ENCODE data around the gene ACVR2B.
A peak's percentile ranks its signal among the peaks of the same experiment; 100 is the strongest.

ACVR2B gene

DNA sequence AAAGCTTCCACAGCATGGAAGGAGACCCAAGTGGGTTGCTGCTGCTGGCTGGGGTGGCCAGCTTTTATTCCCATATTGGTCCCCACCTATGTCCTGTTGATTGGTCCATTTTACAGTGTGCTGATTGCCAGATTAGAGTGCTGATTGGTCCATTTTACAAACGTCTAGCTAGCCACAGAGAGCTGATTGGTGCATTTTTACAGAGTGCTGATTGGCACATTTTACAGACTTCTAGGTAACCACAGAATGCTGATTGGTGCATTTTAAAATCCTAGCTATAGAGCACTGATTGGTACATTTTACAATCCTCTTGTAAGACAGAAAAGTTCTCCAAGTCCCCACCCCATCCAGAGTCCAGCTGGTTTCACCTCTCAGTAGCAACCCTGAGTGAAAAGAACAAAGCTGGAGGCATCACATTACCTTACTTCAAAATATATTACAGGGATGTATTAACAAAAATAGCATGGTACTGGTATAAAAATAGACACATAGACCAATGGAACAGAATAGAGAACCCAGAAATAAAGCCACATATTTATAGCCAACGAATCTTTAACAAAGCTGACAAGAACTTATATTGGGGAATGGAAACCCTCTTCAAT, 7.5 kb upstream of the ACVR2B start:
- Histone ChIP-seq H3K4me1 (no peaks in the 10 kb centered on the region), H3K9me3 (no peaks in the 10 kb centered on the region), H3K4me3 (ENCODE audit: low read depth, low read length) (no peak overlapping the region), H3K27me3 (no peaks in the 10 kb centered on the region), H3K36me3 (no peaks in the 10 kb centered on the region)
- DNase-seq, result no peak
- TF ChIP-seq, protein P1, sequence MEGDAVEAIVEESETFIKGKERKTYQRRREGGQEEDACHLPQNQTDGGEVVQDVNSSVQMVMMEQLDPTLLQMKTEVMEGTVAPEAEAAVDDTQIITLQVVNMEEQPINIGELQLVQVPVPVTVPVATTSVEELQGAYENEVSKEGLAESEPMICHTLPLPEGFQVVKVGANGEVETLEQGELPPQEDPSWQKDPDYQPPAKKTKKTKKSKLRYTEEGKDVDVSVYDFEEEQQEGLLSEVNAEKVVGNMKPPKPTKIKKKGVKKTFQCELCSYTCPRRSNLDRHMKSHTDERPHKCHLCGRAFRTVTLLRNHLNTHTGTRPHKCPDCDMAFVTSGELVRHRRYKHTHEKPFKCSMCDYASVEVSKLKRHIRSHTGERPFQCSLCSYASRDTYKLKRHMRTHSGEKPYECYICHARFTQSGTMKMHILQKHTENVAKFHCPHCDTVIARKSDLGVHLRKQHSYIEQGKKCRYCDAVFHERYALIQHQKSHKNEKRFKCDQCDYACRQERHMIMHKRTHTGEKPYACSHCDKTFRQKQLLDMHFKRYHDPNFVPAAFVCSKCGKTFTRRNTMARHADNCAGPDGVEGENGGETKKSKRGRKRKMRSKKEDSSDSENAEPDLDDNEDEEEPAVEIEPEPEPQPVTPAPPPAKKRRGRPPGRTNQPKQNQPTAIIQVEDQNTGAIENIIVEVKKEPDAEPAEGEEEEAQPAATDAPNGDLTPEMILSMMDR (IDR thresholded peaks at IDR 0.05; ENCODE audit: low read depth, low read length), result no peak

DNA sequence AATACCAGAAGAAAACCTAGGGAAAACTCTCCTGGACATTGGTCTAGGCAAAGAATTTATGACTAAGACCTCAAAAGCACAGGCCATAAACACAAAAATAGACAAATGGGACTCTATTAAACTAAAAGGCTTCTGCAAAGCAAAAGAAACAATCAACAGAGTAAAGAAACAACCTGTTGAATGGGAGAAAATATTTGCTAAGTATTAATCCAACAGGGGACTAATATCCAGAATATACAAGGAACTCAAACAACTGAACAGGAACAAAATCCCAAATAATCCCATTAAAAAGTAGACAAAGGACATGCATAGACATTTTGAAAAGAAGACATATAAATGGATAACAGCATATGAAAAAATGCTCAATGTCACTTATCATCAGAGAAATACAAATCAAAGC, 6.9 kb upstream of the ACVR2B start:
- DNase-seq, result no peak
- Histone ChIP-seq H3K4me1 (no peaks in the 10 kb centered on the region), H3K27me3 (no peaks in the 10 kb centered on the region), H3K4me3 (ENCODE audit: low read depth, low read length) (no peak overlapping the region), H3K36me3 (no peaks in the 10 kb centered on the region), H3K9me3 (no peaks in the 10 kb centered on the region)
- TF ChIP-seq, protein P1 (IDR thresholded peaks at IDR 0.05; ENCODE audit: low read depth, low read length), result no peak

DNA sequence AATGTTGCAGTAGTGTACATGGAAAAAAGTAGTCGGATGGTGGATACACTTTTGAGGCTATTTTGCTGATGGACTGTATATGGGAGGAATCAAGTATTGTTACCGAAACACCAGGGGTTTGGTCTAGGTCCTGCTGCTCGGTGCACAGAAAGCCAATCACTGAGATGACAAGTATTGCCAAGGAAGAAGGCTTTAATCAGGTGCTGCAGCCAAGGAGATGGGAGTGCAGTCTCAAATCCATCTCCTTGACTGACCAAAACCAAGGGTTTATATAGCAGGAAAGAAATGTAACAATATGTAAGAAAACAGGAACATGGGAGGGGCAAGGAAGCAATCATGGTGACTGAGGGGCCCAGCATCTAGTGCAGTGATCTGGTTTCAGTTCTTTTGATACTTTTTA, 2.8 kb upstream of the ACVR2B start:
- Histone ChIP-seq H3K9me3 (no peaks in the 10 kb centered on the region), H3K4me3 (ENCODE audit: low read depth, low read length) (no peak overlapping the region), H3K36me3 (no peaks in the 10 kb centered on the region), H3K4me1 (peaks cover 6% of the 10 kb centered on the region; the same call in 1 of the 2 replicates), H3K27me3 (no peaks in the 10 kb centered on the region)
- TF ChIP-seq, protein P1 (IDR thresholded peaks at IDR 0.05; ENCODE audit: low read depth, low read length), result no peak
- DNase-seq, result no peak

DNA sequence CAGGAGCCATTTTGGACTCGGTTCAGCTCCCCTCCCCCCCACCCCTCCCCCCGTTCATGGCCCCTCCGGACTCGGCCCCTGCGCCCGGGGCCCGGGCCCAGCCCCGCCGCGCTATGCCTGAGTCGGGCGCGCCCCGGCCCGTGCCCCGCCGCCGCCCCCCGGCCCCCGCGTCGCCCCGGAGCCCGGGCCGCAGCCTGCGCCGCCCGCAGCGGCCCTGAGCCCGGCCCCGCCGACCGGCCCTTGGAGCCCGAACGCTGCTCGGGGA, 155 bp downstream of the ACVR2B start:
- H3K4me3 ChIP-seq (ENCODE audit: low read depth, low read length), result peak overlapping the region; percentile 75

DNA sequence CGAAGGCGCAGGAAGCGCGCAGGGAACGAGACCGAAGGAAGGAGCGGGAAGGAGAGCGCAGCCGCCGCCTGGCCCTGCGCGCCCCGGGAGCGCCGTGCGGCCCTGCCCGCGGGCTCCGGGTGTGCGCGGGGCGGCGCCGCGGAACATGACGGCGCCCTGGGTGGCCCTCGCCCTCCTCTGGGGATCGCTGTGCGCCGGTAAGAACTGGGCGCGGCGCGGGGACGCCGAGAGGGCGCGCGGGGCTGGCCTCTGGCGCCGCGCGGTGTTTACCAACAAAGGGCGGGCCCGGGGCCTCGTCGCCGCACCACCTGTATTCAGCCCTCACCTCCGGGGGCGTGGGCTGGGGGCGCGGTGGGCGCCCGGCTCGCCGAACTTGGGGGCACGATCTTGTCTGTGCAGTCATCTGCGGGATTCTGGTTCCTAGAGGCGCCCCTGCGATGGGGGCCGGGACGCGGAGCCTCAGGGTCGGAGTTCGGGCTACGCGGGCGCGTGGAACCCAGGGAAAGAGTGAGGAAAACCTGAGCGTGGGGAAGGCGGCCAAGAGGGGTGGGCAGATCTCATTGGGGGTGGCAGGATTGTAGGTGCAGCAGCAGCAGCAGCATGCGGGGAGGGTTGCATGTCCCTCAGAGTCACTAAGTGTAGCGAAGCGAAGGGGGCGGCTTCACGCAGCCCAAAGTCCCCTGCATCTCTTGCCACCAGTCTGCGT, 641 bp downstream of the ACVR2B start:
- DNase-seq, result peak; percentile 27
- Histone ChIP-seq H3K27me3 (no peaks in the 10 kb centered on the region), H3K9me3 (no peaks in the 10 kb centered on the region), H3K4me1 (peaks cover 6% of the 10 kb centered on the region; the same call in 1 of the 2 replicates), H3K4me3 (ENCODE audit: low read depth, low read length) (peak overlapping the region; percentile 75), H3K36me3 (no peaks in the 10 kb centered on the region)
- TF ChIP-seq, protein P1 (IDR thresholded peaks at IDR 0.05; ENCODE audit: low read depth, low read length), result no peak

More for the DNA sequence above, 155 bp downstream of the ACVR2B start:
- TF ChIP-seq, protein P1 (IDR thresholded peaks at IDR 0.05; ENCODE audit: low read depth, low read length), result no peak
- H3K27me3 ChIP-seq, result no peaks in the 10 kb centered on the region
- peaks cover 6% of the 10 kb centered on the region; the same call in 1 of the 2 replicates for H3K4me1 ChIP-seq
- H3K9me3 ChIP-seq, result no peaks in the 10 kb centered on the region
- H3K36me3 ChIP-seq, result no peaks in the 10 kb centered on the region
- no peak for DNase-seq
